Adrenal gland (tissue), 5 donors: ENCODE results near the gene FGFR4.

Experiments
- CTCF ChIP-seq, 6 experiments: fragments of 450-650 bp in 4 of 6; fragments of 200-600 bp in 2 of 6; sonication (generic) in 1 of 6; IDR thresholded peaks; 1 replicate in 5 of 6; 2 replicates in 1 of 6; pipeline versions ENCODE4 v1.5.1 to v1.8.0; 2016 to 2021; ENCODE audit warnings: antibody characterized with exemption in 6 of 6, mild to moderate bottlenecking in 2 of 6, moderate library complexity in 1 of 6
- POLR2A ChIP-seq, 2 donors: fragments of 450-650 bp; IDR thresholded peaks; one replicate each; pipeline ENCODE4 v1.6.1; 2017; ENCODE audit warnings: antibody characterized with exemption in 2 of 2, mild to moderate bottlenecking in 2 of 2, moderate library complexity in 1 of 2
- donor health status: DM: no; HTN: no; CAD: no.

GRCh38 chr5:177098120-177098469 lies 11.4 kb downstream of the FGFR4 start:
- no peak for TF ChIP-seq CTCF (IDR thresholded peaks at IDR 0.05)
- TF ChIP-seq POLR2A (IDR thresholded peaks at IDR 0.05), result no peak
